ENCODE measurements around the gene ZBTB45. TPM values are rescaled to one million over a fixed set of nuclear protein-coding genes. Genes with fewer than 3 reads are reported as not detected.
"Not testable (repeated sequence)": the region's sequence is repeated elsewhere in the genome, so short reads cannot be mapped to it uniquely, and the experiment has no call there.

ZBTB45 gene
- total RNA-seq, 1 donor from 2014 or later = 16.6 TPM

DNA sequence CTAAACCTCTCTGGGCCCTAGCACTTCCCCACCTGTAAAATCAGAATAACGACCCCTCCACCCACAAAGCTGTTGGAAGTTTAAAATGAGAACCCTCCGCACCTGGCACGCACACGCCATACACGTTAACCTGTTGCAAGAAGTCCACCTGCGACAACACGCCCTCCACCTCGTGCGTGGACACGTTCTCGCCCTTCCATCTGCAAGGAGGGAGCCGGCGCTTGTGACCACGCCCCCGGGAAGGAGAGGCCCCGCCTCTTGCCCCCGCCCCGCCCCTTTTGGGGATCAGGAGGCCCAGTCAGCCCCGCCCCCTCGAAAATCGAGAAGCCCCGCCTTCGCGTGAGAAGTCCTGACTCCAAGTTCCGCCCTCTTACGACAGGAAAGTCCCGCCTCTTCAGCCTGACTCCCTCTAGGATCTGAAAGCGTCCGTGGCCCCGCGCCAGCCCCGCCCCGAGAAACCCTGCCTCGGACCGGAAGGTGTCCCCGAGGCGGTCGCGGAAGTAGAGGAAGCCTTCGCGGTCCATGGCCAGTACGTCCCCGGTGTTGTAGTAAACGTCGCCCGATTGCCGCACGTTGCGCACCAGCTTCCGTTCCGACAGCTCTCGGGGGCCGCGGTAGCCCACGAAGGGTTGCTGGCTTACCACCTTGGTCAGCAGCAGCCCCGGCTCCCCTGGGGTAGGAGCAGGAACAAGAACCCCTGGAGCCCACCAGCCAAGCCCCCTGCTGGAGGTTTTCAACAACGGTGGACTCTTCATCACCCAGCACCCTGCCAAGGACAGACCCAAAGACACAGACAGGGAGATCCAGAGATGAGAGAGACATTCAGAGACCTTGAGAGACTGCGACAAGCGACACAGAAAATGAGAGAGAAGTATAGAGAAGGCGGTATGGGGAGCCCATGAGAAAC is 20.3 kb downstream of the ZBTB45 start:
- Mint-ChIP-seq H3K9me3 (peaks cover 12% of the 10 kb centered on the region), H3K27me3 (ENCODE audit: low read depth) (no peaks in the 10 kb centered on the region), H3K27ac (peak overlapping the region; percentile 97), H3K4me1 (ENCODE audit: low read depth) (peaks cover 21% of the 10 kb centered on the region), H3K4me3 (ENCODE audit: low read depth) (peak overlapping the region; percentile 99), H3K36me3 (ENCODE audit: low read depth) (peaks cover 5% of the 10 kb centered on the region)
- DNase-seq (ENCODE audit: low spot score) = peak; percentile 96
- intact Hi-C loops (cut with micrococcal nuclease) = loop anchor here (1.0 kb wide), 4 partner anchors 15 to 91 kb away; partner anchors contain the start of genes ZBTB45, ZNF446 and ZNF584

DNA sequence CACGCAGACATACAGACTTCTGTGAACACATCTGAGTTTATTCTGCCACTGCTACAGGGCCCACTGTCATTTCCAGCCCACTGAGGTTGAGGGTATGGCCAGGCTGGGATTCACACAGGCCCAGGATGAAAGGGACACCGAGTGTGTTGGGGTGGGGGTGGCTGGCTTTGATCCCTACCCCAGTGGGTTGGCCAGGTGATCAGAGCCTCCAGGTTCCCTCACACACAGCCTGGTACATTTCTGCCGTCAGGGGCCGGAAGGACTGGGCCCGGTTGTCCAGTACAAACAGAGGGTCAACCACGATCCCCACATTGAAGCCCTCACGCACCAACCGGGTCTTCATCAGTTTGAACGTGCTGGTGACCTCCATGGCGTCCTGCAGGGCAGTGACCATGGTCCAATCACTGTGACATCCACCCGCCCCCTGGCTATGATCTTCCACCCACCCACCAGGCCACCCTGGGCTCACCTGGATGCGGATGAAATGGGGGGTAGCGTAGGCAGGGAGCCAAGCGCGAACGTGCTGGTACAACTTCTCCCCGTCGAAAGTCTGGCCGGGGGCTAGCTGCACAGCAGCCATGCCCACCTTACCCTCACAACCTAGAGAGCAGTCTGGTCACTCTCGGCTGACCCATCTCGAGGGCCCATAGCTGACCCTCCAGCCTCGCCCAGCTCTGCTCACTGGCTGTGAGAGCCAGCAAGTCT is 21.1 kb downstream of the ZBTB45 start:
- intact Hi-C loops (cut with micrococcal nuclease) = loop anchor here (1.0 kb wide), 4 partner anchors 16 to 90 kb away; partner anchors contain the start of genes ZBTB45, ZNF446 and ZNF584
- no peak for DNase-seq (ENCODE audit: low spot score)
- Mint-ChIP-seq H3K4me1 (ENCODE audit: low read depth) (peaks cover 21% of the 10 kb centered on the region), H3K9me3 (peaks cover 12% of the 10 kb centered on the region), H3K27ac (peak overlapping the region; percentile 97), H3K4me3 (ENCODE audit: low read depth) (peak overlapping the region; percentile 99), H3K36me3 (ENCODE audit: low read depth) (peaks cover 5% of the 10 kb centered on the region), H3K27me3 (ENCODE audit: low read depth) (no peaks in the 10 kb centered on the region)

DNA sequence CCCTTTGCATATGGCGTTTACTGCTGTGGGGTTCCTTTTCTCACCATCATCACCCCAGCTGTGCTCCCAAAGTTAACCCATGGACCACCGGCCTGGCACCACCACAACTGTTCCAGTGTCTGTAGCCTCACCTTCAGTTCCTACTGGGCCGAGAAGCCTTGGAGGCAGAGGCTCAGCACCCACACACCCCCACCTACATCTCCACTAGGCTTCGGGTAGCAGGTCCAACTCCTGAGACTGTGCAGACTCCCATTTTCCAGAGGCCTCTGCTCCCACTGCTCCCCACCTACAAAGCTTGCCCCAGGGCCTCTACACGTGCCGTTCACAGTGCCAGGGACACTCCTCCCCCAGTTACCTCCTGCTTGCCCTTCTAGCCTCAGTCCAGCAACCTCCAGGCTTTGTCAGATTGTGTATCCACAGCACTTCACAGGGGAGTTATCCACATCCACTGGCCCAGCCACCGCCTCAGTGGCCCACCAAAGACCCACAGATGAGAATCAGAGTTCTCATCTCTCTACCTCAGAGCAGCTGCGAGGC is 21.9 kb downstream of the ZBTB45 start:
- H3K4me3 Mint-ChIP-seq (ENCODE audit: low read depth) = peak overlapping the region; percentile 99
- H3K27me3 Mint-ChIP-seq (ENCODE audit: low read depth) = no peaks in the 10 kb centered on the region
- H3K4me1 Mint-ChIP-seq (ENCODE audit: low read depth) = peaks cover 21% of the 10 kb centered on the region
- peaks cover 5% of the 10 kb centered on the region for H3K36me3 Mint-ChIP-seq (ENCODE audit: low read depth)
- no peak overlapping the region for H3K27ac Mint-ChIP-seq
- no peak for DNase-seq (ENCODE audit: low spot score)
- intact Hi-C loops (cut with micrococcal nuclease) = no loop called here
- H3K9me3 Mint-ChIP-seq = peaks cover 12% of the 10 kb centered on the region

DNA sequence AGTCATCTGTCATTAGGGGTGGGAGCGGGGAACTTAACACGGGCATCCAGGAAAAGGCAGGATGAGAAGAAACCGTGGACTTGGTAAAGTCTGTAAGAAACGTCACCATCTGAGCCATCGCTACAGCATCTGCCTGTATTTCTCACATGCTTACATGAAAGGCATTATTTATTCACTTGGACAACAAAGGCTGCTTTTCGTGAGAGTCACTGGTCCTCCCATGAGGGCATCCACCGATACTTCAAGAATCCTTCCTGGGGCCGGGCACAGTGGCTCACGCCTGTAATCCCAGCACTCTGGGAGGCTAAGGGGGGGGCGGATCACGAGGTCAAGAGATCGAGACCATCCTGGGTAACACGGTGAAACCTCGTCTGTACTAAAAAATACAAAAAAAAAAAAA is 27.3 kb downstream of the ZBTB45 start:
- Mint-ChIP-seq H3K4me1 (ENCODE audit: low read depth) (peaks cover 16% of the 10 kb centered on the region), H3K36me3 (ENCODE audit: low read depth) (peaks cover 2% of the 10 kb centered on the region), H3K27me3 (ENCODE audit: low read depth) (no peaks in the 10 kb centered on the region), H3K27ac (no peak overlapping the region), H3K4me3 (ENCODE audit: low read depth) (no peak overlapping the region), H3K9me3 (no peaks in the 10 kb centered on the region)
- intact Hi-C loops (cut with micrococcal nuclease) = no loop called here
- no peak for DNase-seq (ENCODE audit: low spot score)

DNA sequence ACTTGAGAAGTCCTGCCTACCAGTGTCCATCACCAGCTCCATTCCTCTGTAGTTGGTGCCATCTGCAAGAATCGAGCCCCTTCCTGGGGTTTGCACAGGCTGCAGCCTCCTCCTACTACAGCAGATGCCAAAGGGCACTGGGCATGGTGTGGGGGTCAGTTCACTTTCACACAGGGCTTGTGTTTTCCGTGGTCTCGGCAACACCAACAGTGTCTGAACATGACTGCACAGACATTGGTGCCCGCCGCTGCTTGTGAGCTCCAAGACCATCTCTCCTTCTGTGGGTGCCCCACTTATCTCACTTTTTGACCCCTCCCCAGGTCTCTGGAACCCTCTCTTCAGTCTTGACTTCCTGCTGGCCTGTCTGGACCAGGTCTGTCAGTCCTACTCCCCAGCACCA is 28.2 kb downstream of the ZBTB45 start:
- peaks cover 17% of the 10 kb centered on the region for H3K4me1 Mint-ChIP-seq (ENCODE audit: low read depth)
- no peaks in the 10 kb centered on the region for H3K27me3 Mint-ChIP-seq (ENCODE audit: low read depth)
- no peaks in the 10 kb centered on the region for H3K9me3 Mint-ChIP-seq
- DNase-seq (ENCODE audit: low spot score) = no peak
- intact Hi-C loops (cut with micrococcal nuclease) = no loop called here
- peaks cover 2% of the 10 kb centered on the region for H3K36me3 Mint-ChIP-seq (ENCODE audit: low read depth)
- no peak overlapping the region for H3K4me3 Mint-ChIP-seq (ENCODE audit: low read depth)
- H3K27ac Mint-ChIP-seq = peak overlapping the region; percentile 54

DNA sequence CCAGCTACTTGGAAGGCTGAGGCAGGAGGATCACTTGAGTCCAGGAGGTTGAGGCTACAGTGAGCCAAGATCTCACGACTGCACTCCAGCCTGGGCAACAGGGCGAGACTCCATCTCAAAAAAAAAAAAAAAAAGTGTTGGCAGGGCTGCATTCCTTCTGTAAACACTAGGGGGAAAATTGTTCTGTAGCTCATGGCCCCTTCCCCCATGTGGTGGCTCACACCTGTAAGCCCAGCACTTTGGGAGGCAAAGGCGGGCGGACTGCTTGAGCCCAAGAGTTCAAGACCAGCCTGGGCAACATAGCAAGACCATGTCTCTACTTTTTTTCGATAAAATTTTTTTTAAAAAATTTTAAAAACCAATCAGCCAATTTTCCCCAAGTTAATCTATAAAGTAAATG is 35.3 kb downstream of the ZBTB45 start:
- DNase-seq (ENCODE audit: low spot score); intact Hi-C loops (cut with micrococcal nuclease); H3K9me3 Mint-ChIP-seq; H3K36me3 Mint-ChIP-seq (ENCODE audit: low read depth); H3K27ac Mint-ChIP-seq; H3K4me1 Mint-ChIP-seq (ENCODE audit: low read depth); H3K27me3 Mint-ChIP-seq (ENCODE audit: low read depth); H3K4me3 Mint-ChIP-seq (ENCODE audit: low read depth): not testable (repeated sequence)

DNA sequence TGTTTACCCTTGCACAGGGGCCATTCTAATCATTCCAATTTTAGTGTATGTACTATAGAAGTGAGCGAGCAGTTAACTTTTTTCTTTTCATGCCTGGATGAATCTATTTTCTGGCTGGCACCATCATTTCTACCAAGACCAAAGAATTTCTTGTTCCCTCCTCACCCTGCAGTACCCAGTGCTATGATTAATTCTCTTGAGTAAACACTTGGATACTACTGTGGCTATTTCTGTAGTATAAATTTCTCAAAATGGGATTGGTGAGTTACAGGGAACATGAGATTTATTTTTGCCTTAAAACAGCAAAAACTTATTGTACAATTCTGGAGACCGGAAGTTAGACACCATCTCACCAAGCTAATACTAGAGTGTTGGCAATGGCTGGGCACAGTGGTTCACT is 35.8 kb downstream of the ZBTB45 start:
- Mint-ChIP-seq H3K36me3 (ENCODE audit: low read depth) (peaks cover 7% of the 10 kb centered on the region), H3K27me3 (ENCODE audit: low read depth) (no peaks in the 10 kb centered on the region), H3K4me3 (ENCODE audit: low read depth) (no peak overlapping the region), H3K9me3 (no peaks in the 10 kb centered on the region), H3K4me1 (ENCODE audit: low read depth) (peaks cover 2% of the 10 kb centered on the region), H3K27ac (no peak overlapping the region)
- intact Hi-C loops (cut with micrococcal nuclease) = no loop called here
- no peak for DNase-seq (ENCODE audit: low spot score)

DNA sequence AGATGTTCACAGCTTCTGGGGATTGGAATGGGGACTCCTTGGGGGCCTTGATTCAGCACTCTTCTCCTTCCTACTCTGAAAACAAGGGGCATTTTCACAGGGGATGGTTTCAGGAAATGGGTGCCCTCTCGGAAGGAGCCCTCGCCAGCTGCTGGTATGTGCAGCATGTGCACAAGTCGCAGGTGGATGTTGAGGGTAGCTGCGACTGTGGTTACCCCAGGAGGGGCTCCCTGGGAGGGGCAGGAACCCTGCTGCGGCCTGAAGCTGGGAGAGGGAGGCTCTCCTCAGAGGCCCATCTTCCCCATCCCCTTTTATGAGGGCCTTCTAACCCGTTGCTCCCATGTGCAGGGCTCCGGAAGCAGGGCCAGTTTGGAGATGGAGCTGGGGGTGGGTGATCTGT is 37.2 kb downstream of the ZBTB45 start:
- Mint-ChIP-seq H3K4me3 (ENCODE audit: low read depth) (no peak overlapping the region), H3K9me3 (no peaks in the 10 kb centered on the region), H3K27ac (no peak overlapping the region), H3K4me1 (ENCODE audit: low read depth) (peaks cover 2% of the 10 kb centered on the region), H3K36me3 (ENCODE audit: low read depth) (peaks cover 7% of the 10 kb centered on the region), H3K27me3 (ENCODE audit: low read depth) (no peaks in the 10 kb centered on the region)
- intact Hi-C loops (cut with micrococcal nuclease) = no loop called here
- DNase-seq (ENCODE audit: low spot score) = no peak

DNA sequence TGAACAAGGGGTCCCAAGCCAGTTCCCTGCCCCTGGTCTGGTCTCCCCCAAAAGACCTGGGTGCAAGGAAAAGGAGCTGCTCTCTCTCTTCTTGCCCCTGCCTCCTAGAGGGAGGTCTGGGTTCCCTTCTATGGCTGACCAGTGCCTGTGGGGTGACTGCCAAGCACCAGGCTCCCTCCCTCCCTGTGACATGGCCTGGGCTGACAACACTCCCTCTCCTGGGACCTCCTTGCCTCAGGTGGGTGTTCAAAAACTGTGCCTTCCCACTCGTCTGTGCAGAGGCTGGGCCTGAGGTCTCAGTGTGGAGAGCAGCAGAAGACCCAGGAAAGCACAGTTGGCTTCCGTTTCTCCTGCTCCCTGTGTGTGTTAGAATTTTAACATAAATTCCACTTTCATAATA is 38.8 kb downstream of the ZBTB45 start:
- H3K4me3 Mint-ChIP-seq (ENCODE audit: low read depth) = no peak overlapping the region
- no peak overlapping the region for H3K27ac Mint-ChIP-seq
- H3K4me1 Mint-ChIP-seq (ENCODE audit: low read depth) = peaks cover 7% of the 10 kb centered on the region
- H3K27me3 Mint-ChIP-seq (ENCODE audit: low read depth) = no peaks in the 10 kb centered on the region
- H3K9me3 Mint-ChIP-seq = no peaks in the 10 kb centered on the region
- peaks cover 7% of the 10 kb centered on the region for H3K36me3 Mint-ChIP-seq (ENCODE audit: low read depth)
- no peak for DNase-seq (ENCODE audit: low spot score)
- intact Hi-C loops (cut with micrococcal nuclease) = no loop called here

DNA sequence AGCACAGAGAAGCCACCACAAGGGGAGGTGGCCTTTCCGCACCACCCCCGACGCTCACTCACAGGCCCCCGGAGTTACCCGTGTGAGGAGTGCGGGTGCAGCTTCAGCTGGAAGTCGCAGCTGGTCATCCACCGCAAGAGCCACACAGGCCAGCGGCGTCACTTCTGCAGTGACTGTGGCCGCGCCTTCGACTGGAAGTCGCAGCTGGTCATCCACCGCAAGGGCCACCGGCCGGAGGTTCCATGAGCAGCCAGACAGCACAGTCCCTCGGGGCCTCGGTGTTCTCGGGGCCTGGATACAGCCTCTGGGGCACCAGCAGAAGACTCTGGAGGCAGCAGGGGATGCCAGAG is 39.2 kb downstream of the ZBTB45 start:
- Mint-ChIP-seq H3K4me3 (ENCODE audit: low read depth) (no peak overlapping the region), H3K36me3 (ENCODE audit: low read depth) (peaks cover 7% of the 10 kb centered on the region)
- no peak for DNase-seq (ENCODE audit: low spot score)

DNA sequence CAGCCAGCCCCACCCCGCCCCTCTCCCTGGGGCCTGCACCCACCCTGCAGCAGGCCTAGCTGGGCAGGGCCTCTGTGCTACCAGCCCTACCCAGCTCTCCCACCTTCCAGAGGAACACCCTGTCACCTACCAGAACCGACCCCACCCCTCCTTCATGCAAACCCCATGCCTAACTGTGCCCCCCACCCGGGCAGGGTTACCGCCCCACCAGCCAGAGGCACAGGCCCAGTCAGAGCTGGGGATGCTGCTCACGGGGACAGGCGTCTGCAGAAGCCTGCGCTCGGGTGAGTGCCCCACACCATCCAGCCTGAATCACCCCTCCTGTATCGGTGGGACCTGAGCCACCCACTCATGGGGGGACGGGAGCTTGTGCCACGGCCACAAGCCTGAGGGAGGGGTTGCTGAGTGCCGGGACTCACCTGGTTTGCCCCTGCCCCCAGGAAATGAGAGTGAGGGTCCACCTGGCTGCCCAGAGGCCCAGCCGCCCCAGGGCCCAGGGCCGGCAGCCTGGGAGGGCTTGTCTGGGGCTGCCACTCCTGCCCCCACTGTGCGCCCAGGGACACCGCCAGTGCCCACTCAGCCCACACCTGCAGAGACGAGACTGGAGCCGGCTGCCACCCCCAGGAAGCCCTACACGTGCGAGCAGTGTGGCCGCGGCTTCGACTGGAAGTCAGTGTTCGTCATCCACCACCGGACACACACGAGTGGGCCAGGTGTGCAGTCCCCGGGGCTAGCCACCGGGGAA is 39.7 kb downstream of the ZBTB45 start:
- no peak for DNase-seq (ENCODE audit: low spot score)
- Mint-ChIP-seq H3K27ac (no peak overlapping the region), H3K4me3 (ENCODE audit: low read depth) (no peak overlapping the region), H3K4me1 (ENCODE audit: low read depth) (peaks cover 10% of the 10 kb centered on the region), H3K27me3 (ENCODE audit: low read depth) (no peaks in the 10 kb centered on the region), H3K36me3 (ENCODE audit: low read depth) (peaks cover 7% of the 10 kb centered on the region), H3K9me3 (no peaks in the 10 kb centered on the region)
- intact Hi-C loops (cut with micrococcal nuclease) = no loop called here

More for the DNA sequence above, 39.2 kb downstream of the ZBTB45 start:
- intact Hi-C loops (cut with micrococcal nuclease) = no loop called here
- H3K9me3 Mint-ChIP-seq = no peaks in the 10 kb centered on the region
- no peaks in the 10 kb centered on the region for H3K27me3 Mint-ChIP-seq (ENCODE audit: low read depth)
- peaks cover 7% of the 10 kb centered on the region for H3K4me1 Mint-ChIP-seq (ENCODE audit: low read depth)
- H3K27ac Mint-ChIP-seq = no peak overlapping the region

DNA sequence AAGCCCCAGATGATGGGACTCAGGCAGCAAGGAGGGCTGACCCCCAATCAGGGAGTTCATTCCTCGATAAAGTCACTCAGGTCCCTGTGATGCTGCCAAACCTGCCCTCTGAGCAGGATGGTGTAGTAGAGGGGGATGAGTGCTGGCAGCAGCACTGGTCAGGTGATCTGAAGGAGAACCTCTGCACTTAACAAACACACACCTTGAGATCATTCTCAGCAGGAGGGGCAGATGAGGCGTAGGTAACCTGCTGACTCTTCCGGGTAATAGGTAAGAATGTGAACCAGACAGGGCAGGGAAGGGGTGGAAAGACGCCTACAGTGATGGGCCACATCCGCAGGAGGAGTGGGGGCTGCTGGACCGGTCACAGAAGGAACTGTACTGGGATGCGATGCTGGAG is 40.3 kb downstream of the ZBTB45 start:
- no peak for DNase-seq (ENCODE audit: low spot score)
- Mint-ChIP-seq H3K36me3 (ENCODE audit: low read depth) (peaks cover 7% of the 10 kb centered on the region), H3K9me3 (no peaks in the 10 kb centered on the region), H3K4me1 (ENCODE audit: low read depth) (peaks cover 14% of the 10 kb centered on the region), H3K27me3 (ENCODE audit: low read depth) (no peaks in the 10 kb centered on the region), H3K4me3 (ENCODE audit: low read depth) (no peak overlapping the region), H3K27ac (no peak overlapping the region)
- intact Hi-C loops (cut with micrococcal nuclease) = no loop called here

Data from activated T-helper 2 cell treated with anti-CD3 and anti-CD28 coated beads, Interferon-gamma antibody, Interleukin-2, Interleukin-4, amounts not matched to agents 10 μg/mL and 5 μg/mL and 100 μg/mL, durations not matched to agents 14 hours and 24 hours and 36 hours (primary cell).